Kidney (tissue), 14 donors: ENCODE results near the gene OOSP3. TPM values are rescaled to one million over a fixed set of nuclear protein-coding genes. Genes with fewer than 3 reads are reported as not detected.

Experiments used
- DNase-seq, 5 donors: peaks; one replicate each; pipeline ENCODE4 v3.0.0-alpha.2; 2013 to 2020
- FAIRE-seq: peaks from 2 replicates; lab custom pipeline; 2012; peaks lifted over from hg19 to GRCh38; lab: Jason Lieb, UNC
- H3K27ac ChIP-seq, 2 donors: one replicate each; pipeline ENCODE4 v1.7.0; 2013; ENCODE audit warnings: low read depth in 2 of 2, low read length in 2 of 2, inconsistent platforms in 1 of 2
- H3K27me3 ChIP-seq: one replicate; pipeline ENCODE4 v1.7.1; 2013; ENCODE audit warnings: low read length, inconsistent platforms; ENCODE audit not compliant: control insufficient read depth, insufficient read depth
- H3K36me3 ChIP-seq, 3 donors: one replicate each; pipeline versions ENCODE4 v1.7.0 to v1.7.1; 2013; ENCODE audit warnings: low read length in 3 of 3, control low read depth in 1 of 3, inconsistent platforms in 1 of 3; ENCODE audit not compliant: insufficient read depth in 3 of 3, control insufficient read depth in 2 of 3
- H3K4me1 ChIP-seq, 3 donors: one replicate each; pipeline versions ENCODE4 v1.7.0 to v1.7.1; 2013; ENCODE audit warnings: low read length in 3 of 3, inconsistent platforms in 1 of 3, low read depth in 1 of 3; ENCODE audit not compliant: control insufficient read depth in 2 of 3, insufficient read depth in 2 of 3
- H3K4me3 ChIP-seq, 3 donors: one replicate each; pipeline versions ENCODE4 v1.7.0 to v1.8.1; 2013; ENCODE audit warnings: low read length in 3 of 3, control low read depth in 1 of 3, inconsistent platforms in 1 of 3
- H3K9ac ChIP-seq, 3 donors: one replicate each; pipeline versions ENCODE4 v1.7.0 to v1.7.1; 2013; ENCODE audit warnings: low read length in 3 of 3, control low read depth in 1 of 3, inconsistent platforms in 1 of 3
- H3K9me3 ChIP-seq, 3 donors: one replicate each; pipeline versions ENCODE4 v1.7.0 to v1.7.1; 2013; ENCODE audit warnings: low read length in 3 of 3, control low read depth in 1 of 3, inconsistent platforms in 1 of 3; ENCODE audit not compliant: control insufficient read depth in 2 of 3, insufficient read depth in 1 of 3
- intact Hi-C: fragments of 100-400 bp; cut with DNase I; formaldehyde crosslinking; loops from one replicate; pipeline ENCODE4 v1.11.1; 2022
- polyA plus RNA-seq: library from polyadenylated mRNA; stranded (reverse); fragments of 350-450 nt; fragmentation: Illumina TruSeq; extraction: RNeasy Lipid Tissue Mini Kit (QIAGEN cat#74804); gene quantifications from one replicate; pipeline ENCODE4 v1.2.3, GENCODE V29; 2014; ENCODE audit warnings: low read depth, low replicate concordance; ENCODE audit not compliant: insufficient read depth
- total RNA-seq: library from RNA; stranded (reverse); fragmentation: NEBNext Ultra II Directional; extraction: Animal tissue kit (Norgen Biotek cat#: 25700); gene quantifications from one replicate; pipeline ENCODE4 v1.2.1, GENCODE V29; 2021
- TF ChIP-seq, protein P1 (sequence below): IDR thresholded peaks from 3 replicates; pipeline ENCODE4 v1.5.1; 2012; ENCODE audit warnings: mild to moderate bottlenecking, moderate library complexity, borderline replicate concordance; ENCODE audit not compliant: insufficient read depth; ENCODE audit errors: extremely low read depth
- donor health status: control.
- donor health status: control.
- donor health status: control.
- donor health status: control.
- donor health status: control.
- donor health status: DM: yes; HTN: yes; CAD: no.
- donor health status: Normal renal cell carcinoma (clear cell type).

The OOSP3 gene
- total and polyA plus RNA-seq, 2 donors from 2014 or later, result not detected

DNA sequence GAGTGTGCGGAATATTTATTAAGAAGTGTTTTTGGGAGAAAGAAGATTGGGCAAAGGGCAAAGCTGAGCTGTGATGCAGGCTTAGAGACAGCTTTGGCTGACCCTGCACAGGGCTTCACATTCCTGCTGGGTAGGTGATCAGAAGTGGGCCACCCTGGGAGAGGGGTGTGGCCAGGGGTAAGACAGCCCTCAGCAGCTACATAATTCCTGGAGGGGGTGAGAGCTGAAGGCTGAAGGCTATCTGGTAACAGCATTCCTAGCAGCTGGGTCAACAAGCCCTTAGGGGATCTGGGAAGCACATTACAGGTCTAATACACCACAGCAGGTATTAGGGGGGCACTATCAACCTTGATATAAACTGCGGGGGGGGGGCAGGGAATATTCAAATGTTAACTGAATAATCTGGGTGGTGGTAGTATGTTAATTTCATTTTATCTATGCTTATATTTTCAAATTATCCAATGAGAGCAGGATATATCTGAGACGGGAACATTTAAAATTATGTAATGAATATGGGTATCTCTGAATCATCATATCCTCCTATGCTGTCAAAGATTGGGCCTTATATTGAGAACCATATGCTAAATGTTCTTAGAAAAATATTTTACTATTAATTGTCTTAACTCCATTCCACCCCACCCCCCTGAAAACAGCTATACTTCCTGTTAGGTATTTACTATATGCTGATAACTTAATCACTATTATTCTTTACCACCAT lies 65.6 kb downstream of the OOSP3 start:
- H3K4me3 ChIP-seq, result no peak overlapping the region
- FAIRE-seq (no peak), DNase-seq (no peak)
- H3K27ac ChIP-seq, result no peak overlapping the region
- no peaks in the 10 kb centered on the region for H3K36me3 ChIP-seq
- no peak overlapping the region for H3K9ac ChIP-seq
- H3K4me1 ChIP-seq, result no peaks in the 10 kb centered on the region
- intact Hi-C loops, result no loop called here
- TF ChIP-seq, protein P1, sequence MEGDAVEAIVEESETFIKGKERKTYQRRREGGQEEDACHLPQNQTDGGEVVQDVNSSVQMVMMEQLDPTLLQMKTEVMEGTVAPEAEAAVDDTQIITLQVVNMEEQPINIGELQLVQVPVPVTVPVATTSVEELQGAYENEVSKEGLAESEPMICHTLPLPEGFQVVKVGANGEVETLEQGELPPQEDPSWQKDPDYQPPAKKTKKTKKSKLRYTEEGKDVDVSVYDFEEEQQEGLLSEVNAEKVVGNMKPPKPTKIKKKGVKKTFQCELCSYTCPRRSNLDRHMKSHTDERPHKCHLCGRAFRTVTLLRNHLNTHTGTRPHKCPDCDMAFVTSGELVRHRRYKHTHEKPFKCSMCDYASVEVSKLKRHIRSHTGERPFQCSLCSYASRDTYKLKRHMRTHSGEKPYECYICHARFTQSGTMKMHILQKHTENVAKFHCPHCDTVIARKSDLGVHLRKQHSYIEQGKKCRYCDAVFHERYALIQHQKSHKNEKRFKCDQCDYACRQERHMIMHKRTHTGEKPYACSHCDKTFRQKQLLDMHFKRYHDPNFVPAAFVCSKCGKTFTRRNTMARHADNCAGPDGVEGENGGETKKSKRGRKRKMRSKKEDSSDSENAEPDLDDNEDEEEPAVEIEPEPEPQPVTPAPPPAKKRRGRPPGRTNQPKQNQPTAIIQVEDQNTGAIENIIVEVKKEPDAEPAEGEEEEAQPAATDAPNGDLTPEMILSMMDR, result no peak
- no peaks in the 10 kb centered on the region for H3K9me3 ChIP-seq
- no peaks in the 10 kb centered on the region for H3K27me3 ChIP-seq

GRCh38 chr11:59944720-59945119 lies 66.1 kb downstream of the OOSP3 start:
- intact Hi-C loops, result no loop called here
- H3K4me3 ChIP-seq, result no peak overlapping the region
- H3K27ac ChIP-seq, result no peak overlapping the region
- DNase-seq (peak in 1 of 5 donors; percentile 20), FAIRE-seq (no peak)
- TF ChIP-seq, protein P1, result no peak
- H3K36me3 ChIP-seq, result no peaks in the 10 kb centered on the region
- H3K9ac ChIP-seq, result no peak overlapping the region
- H3K9me3 ChIP-seq, result no peaks in the 10 kb centered on the region
- H3K27me3 ChIP-seq, result no peaks in the 10 kb centered on the region
- H3K4me1 ChIP-seq, result no peaks in the 10 kb centered on the region

Other genes starting within 250 kb of the OOSP3 start
- 35.4 TPM for gene PATL1, start 209.7 kb upstream of the OOSP3 start, total RNA-seq
- gene PATL1, start 209.7 kb upstream of the OOSP3 start, polyA plus RNA-seq, result 12.3 TPM
- not detected for gene OR10V1, start 164.9 kb upstream of the OOSP3 start, total RNA-seq
- gene OR10V1, start 164.9 kb upstream of the OOSP3 start, polyA plus RNA-seq, result not detected
- gene STX3, start 123.4 kb upstream of the OOSP3 start, total RNA-seq, result 43.2 TPM
- 57.2 TPM for gene STX3, start 123.4 kb upstream of the OOSP3 start, polyA plus RNA-seq
- 38.0 TPM for gene MRPL16, start 68.0 kb upstream of the OOSP3 start, total RNA-seq
- 109 TPM for gene MRPL16, start 68.0 kb upstream of the OOSP3 start, polyA plus RNA-seq
- not detected for gene CBLIF, start 33.3 kb upstream of the OOSP3 start, total RNA-seq
- gene CBLIF, start 33.3 kb upstream of the OOSP3 start, polyA plus RNA-seq, result not detected
- gene TCN1, start 12.3 kb upstream of the OOSP3 start, total RNA-seq, result 1.8 TPM
- not detected for gene TCN1, start 12.3 kb upstream of the OOSP3 start, polyA plus RNA-seq
- gene OOSP1, start 59.6 kb downstream of the OOSP3 start, total RNA-seq, result not detected
- not detected for gene OOSP1, start 59.6 kb downstream of the OOSP3 start, polyA plus RNA-seq
- gene OOSP4A, start 85.3 kb downstream of the OOSP3 start, total RNA-seq, result not detected
- gene OOSP4A, start 85.3 kb downstream of the OOSP3 start, polyA plus RNA-seq, result not detected
- not detected for gene OOSP4B, start 138.4 kb downstream of the OOSP3 start, total RNA-seq
- not detected for gene OOSP4B, start 138.4 kb downstream of the OOSP3 start, polyA plus RNA-seq
- gene OOSP2, start 161.6 kb downstream of the OOSP3 start, total RNA-seq, result not detected
- gene OOSP2, start 161.6 kb downstream of the OOSP3 start, polyA plus RNA-seq, result not detected
- not detected for gene MS4A3, start 177.9 kb downstream of the OOSP3 start, total RNA-seq
- not detected for gene MS4A3, start 177.9 kb downstream of the OOSP3 start, polyA plus RNA-seq
- gene MS4A2, start 209.9 kb downstream of the OOSP3 start, total RNA-seq, result 9.1 TPM
- gene MS4A2, start 209.9 kb downstream of the OOSP3 start, polyA plus RNA-seq, result not detected